SKM-1 (cell line): ENCODE data around the gene TTLL9.

Experiments used
- DNase-seq: peaks from one replicate; lab custom pipeline; 2025; ENCODE audit not compliant: unreplicated experiment; lab: John Stamatoyannopoulos, UW

Gene TTLL9

DNA sequence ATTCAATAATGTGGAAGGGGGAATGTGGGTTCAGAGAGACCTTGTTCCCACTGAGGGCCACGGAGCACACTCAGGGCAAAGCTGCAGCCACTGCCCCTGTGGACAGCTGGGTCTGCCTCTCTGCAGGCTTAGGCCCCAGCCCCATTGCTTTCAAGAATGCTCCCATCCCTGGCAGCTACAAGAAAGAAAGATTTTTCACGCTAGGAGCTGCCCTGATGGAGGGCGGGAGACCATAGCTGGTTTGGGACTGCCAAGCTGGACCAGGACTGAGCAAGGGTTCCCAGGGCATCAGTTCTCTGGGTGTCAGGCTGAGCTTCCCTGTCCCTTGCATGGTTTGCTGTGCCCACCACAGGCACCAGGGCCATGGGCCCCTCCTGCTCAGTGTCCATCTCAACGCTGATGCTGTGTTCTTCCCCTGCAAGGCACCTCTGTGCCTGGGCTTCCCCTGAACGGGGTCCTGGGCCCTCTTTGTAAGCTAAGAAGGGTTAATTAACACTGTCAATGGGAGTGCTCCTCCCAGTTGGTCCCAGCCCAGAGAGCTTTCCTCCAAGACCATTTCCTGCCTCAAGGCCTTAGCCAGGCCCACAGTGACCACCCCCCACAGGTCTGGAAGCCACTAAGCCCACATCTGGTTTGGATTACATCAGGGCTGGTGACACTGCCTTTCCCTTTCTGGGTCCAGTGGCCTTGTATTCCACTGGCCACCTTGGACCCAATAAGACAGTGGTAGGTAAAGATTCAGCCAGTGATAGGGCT is 33.4 kb upstream of the TTLL9 start:
- no peak for DNase-seq

DNA sequence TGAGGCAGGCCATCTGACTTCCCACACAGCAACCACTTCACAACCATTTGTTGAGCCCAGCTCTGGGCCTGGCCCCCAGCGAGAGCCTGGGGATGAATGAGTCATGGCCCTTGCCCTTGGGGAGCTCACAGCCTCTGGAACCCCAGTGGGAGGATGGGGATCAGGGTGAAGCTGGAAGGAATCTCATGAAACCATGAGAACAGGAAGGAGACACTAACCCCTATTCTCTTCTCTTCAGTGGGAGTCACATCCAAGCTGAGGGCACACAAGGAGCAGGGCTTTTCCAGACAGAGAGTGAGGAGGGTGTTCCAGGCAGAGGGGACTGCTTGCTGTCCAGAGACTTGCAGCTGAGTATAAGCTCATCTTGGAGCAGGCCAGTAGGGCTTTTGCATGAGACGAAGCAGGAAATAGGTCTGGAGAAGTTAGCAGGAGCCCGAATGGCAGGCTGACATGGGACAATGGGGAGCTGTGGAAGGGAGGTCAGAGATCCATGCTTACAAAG is 32.5 kb upstream of the TTLL9 start:
- DNase-seq: no peak

DNA sequence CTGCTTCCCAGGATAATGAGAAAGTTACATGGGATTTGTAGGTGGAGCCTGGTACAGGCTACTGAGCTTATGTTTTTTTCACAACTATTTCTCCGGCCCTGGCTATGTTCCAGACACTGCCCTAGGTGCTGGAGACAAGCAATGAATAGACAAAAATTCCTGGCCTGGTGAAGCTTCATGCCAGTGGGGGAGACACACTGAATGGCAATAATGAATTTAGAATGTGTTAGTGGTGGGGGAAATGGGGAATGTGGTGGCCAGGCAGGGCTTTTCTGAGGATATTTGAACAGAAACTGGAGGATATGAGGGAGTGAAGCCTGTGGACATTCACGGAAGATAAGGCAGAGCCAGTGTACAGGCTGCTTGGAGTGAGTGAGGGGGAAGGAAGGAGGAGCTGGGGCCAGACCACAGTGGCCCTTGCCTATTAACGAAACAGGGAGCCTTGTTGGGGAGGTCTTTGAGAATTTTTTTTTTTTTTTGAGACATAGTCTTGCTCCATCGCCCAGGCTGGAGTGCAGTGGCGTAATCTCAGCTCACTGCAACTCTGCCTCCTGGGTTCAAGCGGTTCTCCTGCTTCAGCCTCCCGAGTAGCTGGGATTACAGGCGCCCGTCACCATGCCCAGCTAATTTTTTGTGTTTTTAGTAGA is 31.7 kb upstream of the TTLL9 start:
- no peak for DNase-seq

GRCh38 chr20:31839782-31840487 is 30.5 kb upstream of the TTLL9 start:
- no peak for DNase-seq

DNA sequence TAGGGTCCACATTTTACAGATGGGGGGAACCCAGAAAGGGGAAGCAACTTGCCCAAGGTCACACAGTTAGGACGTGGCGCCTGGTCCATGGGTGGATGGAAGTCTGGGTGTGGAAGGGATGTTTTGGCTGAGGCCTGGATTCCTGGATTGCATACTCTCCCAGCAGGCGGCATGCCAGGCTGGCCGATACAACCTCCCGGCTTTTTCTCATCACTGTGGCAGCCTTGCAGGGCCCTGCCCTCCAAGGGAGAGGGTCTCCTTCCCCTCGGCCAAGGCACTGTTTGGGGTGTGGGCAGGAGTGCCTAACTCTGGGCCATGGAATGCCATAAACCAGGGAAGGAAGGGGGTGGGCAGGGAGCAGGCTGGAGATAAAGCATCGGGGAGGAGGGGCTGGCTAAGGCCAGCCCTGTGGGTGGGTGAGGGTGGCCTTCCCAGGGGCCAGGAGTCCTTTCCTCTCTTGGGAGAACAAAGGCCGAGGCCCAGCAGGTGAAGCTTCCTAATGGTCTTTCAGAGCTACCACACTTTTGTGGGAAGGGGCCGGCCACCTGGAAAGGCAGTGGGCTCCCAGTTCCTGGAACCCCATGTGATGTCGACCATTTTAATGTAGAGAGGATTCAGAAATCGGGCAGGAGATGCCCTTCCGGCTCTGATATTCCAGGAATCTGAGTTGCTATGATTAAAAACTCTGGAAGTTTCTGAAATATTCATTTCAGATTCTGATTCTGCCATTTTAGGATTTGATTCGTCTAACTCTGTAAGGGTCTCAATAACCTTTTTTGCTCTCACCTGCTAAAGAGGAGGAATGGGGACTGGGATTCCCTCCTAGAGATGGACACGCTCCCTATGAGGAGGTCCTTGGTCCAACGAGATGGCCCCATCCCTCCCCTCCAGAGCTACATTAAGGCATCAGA is 29.3 kb upstream of the TTLL9 start:
- DNase-seq: no peak

GRCh38 chr20:31841928-31842327 is 28.5 kb upstream of the TTLL9 start:
- no peak for DNase-seq

GRCh38 chr20:31842471-31843157 is 27.8 kb upstream of the TTLL9 start:
- no peak for DNase-seq

GRCh38 chr20:31843288-31843687 is 27.1 kb upstream of the TTLL9 start:
- no peak for DNase-seq

DNA sequence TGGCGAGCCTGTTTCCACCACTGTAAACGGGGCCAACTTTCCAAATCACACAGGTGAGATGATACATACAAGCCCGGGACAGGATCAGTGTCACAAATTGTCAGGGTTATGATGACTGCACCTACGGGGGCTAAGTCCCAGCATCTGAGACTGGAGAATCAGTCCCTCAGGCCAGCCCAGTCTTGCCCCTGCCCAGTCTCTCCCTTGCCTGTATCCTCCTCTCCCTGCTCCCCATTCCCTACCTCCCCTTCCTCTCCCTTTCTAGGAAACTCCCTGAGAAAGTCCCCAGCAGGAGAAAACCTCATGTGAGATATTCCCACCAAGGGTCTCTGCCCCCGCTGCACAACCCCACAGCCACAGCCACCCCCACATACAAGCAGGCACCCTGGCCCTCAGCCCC is 26.6 kb upstream of the TTLL9 start:
- no peak for DNase-seq

DNA sequence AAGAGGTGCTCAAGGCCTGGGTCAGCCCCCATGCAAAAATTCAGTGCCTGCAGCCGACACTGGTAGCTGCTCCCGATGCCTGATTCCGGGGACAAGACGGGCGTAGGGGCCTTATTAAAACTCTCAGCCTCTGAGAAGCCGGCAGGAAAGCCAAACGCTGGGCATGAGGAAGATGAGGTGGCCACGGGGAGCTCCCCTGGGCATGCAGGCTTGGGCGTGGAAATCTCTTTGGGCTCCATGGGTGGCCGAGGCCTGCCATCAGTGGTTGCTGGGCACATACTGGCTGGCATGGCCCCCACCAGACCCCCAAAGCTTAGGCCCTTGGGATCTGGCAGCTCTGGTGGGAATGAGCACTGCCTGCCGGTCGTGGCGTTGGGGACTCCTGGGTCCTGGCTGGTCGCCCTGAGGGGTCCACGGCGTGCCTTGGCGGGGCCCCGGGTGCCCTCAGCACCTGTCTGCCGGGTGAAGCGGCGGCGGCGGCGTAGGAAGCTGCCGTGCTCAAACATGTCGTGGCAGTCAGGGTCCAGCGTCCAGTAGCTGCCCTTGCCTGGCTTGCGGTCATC is 25.6 kb upstream of the TTLL9 start:
- DNase-seq: no peak

DNA sequence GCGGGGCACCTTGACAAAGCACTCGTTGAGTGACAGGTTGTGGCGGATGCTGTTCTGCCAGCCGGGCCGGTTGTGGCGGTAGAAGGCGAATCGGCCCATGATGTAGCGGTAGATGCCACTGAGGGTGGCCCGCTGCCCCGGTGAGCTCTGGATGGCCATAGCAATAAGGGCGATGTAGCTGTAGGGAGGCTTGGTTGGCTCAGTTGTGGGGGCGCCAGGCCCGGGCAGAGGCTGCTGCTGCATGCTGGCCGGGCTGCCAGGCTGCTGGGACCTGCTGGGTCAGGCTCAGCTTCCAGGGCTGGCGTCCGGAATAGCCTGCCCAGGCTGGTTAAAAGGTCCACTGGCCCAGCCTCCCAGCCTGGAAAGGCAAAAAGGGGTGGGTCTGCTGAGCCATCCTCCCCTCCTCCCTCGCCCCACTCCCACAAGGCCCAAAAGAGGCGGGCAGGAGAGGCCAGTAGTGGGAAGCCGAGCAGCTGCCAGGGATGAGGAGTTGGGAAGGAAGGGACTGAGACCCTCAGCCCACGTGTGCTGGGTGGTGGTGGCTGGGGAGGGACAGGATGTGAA is 25.1 kb upstream of the TTLL9 start, which contains the start of gene FOXS1:
Gene FOXS1 (minus strand): TSS at position 305 of the 564 bp plus-strand sequence. CDS start 62 bp downstream, at position 243.
- no peak for DNase-seq

DNA sequence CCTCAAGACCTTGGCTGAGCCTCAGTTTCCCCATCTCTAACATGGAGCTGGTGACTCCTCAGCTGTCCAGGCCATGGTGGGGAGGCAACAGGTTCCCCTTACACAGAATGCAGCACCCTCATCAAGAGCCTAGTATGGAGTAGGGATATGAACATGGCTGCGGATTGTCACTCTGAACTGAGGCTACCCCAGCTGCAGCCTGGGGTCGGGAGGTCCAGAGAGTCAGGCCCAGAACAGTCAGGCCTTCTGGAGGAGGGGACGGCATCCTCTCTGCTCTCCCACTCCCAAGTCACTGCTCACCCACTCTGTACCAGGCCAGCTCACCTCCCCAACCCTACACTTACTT is 23.7 kb upstream of the TTLL9 start:
- DNase-seq: no peak

DNA sequence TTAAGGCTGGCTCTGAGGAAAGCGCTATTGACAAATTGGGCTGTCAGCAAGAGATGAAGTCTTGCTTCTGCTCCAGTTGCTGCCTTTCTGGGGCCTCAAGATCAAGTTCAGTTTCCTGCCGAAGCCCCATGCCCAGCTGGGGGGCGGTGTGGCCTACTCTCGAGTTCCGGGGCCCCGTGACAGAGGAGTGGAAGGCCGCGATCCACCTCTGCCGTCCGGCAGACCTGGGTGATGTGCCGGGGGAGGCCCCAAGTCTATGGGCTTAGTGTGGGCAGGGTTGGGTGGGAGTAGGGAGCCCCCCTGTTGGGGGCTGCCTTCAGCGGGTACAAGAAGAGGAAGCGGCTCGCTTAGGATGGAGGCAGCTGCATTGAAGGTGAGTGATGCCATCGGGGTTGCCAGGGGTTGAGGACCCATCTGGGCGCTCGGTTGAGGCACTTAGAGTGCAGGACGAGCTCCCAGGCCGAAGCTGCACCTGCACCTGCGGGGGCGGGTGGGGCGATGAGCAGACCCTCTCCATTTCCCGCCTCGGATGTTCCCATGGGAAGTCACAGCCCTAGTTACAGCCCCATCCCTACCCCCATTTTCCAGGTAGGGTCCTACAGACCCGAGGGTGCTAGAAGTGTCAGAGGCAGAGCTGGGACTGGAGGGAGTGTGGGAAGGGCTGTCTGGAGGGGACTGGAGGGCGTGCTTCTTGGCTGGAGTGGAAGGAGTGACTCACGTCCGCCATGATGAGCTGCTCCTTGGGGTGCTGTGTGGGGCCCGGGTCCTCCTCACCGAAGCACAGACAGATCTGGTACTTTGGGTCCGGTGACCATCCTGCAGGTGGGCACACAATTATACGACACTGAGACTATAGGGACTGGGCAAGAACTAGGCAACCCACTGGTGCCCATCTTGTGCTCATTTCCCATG is 22.1 kb upstream of the TTLL9 start:
- no peak for DNase-seq

DNA sequence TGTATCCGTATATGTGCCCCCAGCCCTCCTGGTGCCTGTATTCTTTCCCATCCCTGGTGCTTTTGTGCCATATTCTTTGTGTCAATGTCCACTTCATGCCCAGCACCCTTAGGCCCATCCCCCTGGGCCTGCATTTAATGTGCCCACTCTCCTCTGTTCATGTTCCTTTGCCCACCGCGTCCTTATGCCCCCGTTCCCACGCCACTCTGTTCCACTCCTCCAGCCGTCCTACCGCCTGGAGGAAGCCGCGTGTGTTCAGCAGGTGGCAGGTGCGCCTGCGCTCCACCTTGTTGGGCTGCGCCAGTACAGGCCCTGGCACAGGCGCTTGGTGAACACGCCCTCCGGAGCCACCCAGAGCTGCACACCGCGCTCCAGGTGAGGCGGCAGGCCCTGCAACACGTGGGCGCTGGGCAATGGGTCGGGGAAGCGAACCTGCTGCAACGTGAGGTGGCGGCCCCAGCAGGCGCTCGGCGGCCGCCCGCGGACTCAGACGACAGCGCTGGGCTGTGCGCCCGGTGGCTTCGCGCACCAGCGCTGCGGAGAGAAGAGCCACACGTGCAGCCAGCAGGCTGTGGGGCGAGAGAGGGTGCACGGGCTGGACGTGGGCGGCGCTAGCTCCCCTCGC is 21.0 kb upstream of the TTLL9 start:
- no peak for DNase-seq

DNA sequence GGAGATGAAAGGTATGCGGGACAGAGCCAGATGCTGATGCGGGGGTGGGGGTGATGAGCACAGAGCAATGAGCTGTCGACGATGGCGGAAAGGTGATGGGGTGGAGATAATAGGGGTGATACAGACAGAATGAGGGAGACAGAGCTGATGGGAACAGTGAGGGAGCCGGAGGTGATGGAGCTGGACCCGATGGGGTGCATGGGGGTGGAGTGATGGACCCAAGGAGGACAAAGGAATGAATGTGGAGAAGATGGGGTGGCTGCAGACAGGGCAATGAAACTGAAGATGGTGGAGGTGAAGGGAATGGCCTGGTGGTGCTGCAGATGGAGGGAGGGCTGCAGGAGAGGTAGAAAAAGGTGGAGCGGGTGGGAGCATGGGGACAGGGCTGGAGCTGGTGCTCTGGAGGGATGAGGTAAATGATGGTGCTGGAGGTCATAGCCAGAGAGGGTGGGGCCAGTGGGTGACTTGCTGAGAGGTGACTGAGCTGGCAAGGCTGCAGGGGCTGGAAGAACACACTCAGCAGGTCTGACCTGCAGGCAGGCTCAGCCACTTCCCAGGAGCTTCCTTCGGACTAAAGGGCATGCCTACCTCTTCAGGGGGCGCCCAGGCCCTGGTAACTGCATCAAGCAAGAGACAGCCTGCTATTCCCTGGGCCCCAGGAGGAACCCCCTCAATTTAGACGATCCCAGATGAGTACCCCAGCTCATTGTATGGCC is 19.0 kb upstream of the TTLL9 start:
- DNase-seq: no peak

- no peak for DNase-seq
Measured at GRCh38 chr20:31853481-31853880, 17.0 kb upstream of the TTLL9 start.

- DNase-seq: no peak
Measured at GRCh38 chr20:31856516-31856915, 13.9 kb upstream of the TTLL9 start.
